T47D (cell line): ENCODE results near the gene BFSP1.

Experiments used
- DNase-seq, 2 experiments: peaks; one replicate each; pipeline versions ENCODE4 v3.0.0 to v3.0.0-alpha.2; 2011 to 2012; ENCODE audit warnings: low read depth in 1 of 2, low spot score in 1 of 2
- JUND ChIP-seq: IDR thresholded peaks from 2 replicates; pipeline ENCODE4 v1.6.1; 2012; ENCODE audit warnings: low read depth
- in situ Hi-C: cut with HindIII; loops from 2 replicates; pipeline ENCODE4 v1.10.0; 2016; ENCODE audit warnings: low sequenced_read_pairs, low pct_unique_long_range_greater_than_20kb

Gene BFSP1

GRCh38 chr20:17507531-17507930 is 23.6 kb downstream of the BFSP1 start:
- in situ Hi-C loops = no loop called here
- DNase-seq = no peak
- TF ChIP-seq JUND = no peak

GRCh38 chr20:17507032-17507431 is 24.1 kb downstream of the BFSP1 start:
- no peak for DNase-seq
- TF ChIP-seq JUND = no peak
- in situ Hi-C loops = no loop called here

GRCh38 chr20:17505636-17506517 is 25.3 kb downstream of the BFSP1 start:
- DNase-seq = no peak
- in situ Hi-C loops = no loop called here
- TF ChIP-seq JUND = no peak

- no peak for TF ChIP-seq JUND
- DNase-seq = peak; percentile 48 to 64
- in situ Hi-C loops = no loop called here
These were observed 26.1 kb downstream of the BFSP1 start for GRCh38 chr20:17504898-17505635.

GRCh38 chr20:17504066-17504897 is 26.9 kb downstream of the BFSP1 start:
- in situ Hi-C loops = no loop called here
- TF ChIP-seq JUND = no peak
- no peak for DNase-seq

- in situ Hi-C loops = no loop called here
- no peak for DNase-seq
- no peak for TF ChIP-seq JUND
These were observed 27.7 kb downstream of the BFSP1 start for GRCh38 chr20:17503301-17504065.

GRCh38 chr20:17502105-17502504 is 29.1 kb downstream of the BFSP1 start:
- no peak for TF ChIP-seq JUND
- in situ Hi-C loops = no loop called here
- no peak for DNase-seq

- in situ Hi-C loops = no loop called here
- TF ChIP-seq JUND = no peak
- DNase-seq = no peak
These were observed 29.5 kb downstream of the BFSP1 start for GRCh38 chr20:17501701-17502100.

GRCh38 chr20:17500826-17501225 is 30.4 kb downstream of the BFSP1 start:
- DNase-seq = no peak
- no peak for TF ChIP-seq JUND
- in situ Hi-C loops = no loop called here

- DNase-seq = no peak
- no peak for TF ChIP-seq JUND
- in situ Hi-C loops = no loop called here
These were observed 30.9 kb downstream of the BFSP1 start for GRCh38 chr20:17500271-17500670.

GRCh38 chr20:17499041-17499440 is 32.1 kb downstream of the BFSP1 start:
- TF ChIP-seq JUND = no peak
- no peak for DNase-seq
- in situ Hi-C loops = no loop called here

- no peak for DNase-seq
- TF ChIP-seq JUND = no peak
- in situ Hi-C loops = no loop called here
These were observed 32.5 kb downstream of the BFSP1 start for GRCh38 chr20:17498641-17499040.
